ENCODE measurements around the gene RPL10A. TPM values are rescaled to one million over a fixed set of nuclear protein-coding genes. Genes with fewer than 3 reads are reported as not detected.

The RPL10A gene
- total RNA-seq, 2 donors from 2014 or later = 2,353 to 2,363 TPM

GRCh38 chr6:35518566-35519312 is 50.5 kb downstream of the RPL10A start:
- ATAC-seq (replicated peaks in 1 of 2) = no peak
- no peak overlapping the region for H3K4me3 Mint-ChIP-seq
- H3K27me3 Mint-ChIP-seq (ENCODE audit: low read depth) = no peaks in the 10 kb centered on the region
- H3K4me1 Mint-ChIP-seq (ENCODE audit: low read depth) = peaks cover 15% of the 10 kb centered on the region
- no peak overlapping the region for H3K27ac Mint-ChIP-seq
- no peaks in the 10 kb centered on the region for H3K36me3 Mint-ChIP-seq (ENCODE audit: insufficient read depth in 2 of 2)
- DNase-seq = no peak
- no peaks in the 10 kb centered on the region for H3K9me3 Mint-ChIP-seq

- Mint-ChIP-seq H3K27me3 (ENCODE audit: low read depth) (no peaks in the 10 kb centered on the region), H3K36me3 (ENCODE audit: insufficient read depth in 2 of 2) (no peaks in the 10 kb centered on the region), H3K9me3 (no peaks in the 10 kb centered on the region), H3K27ac (no peak overlapping the region), H3K4me1 (ENCODE audit: low read depth) (peaks cover 16% of the 10 kb centered on the region), H3K4me3 (no peak overlapping the region)
- ATAC-seq (replicated peaks in 1 of 2) (no peak), DNase-seq (no peak)
Measured at GRCh38 chr6:35519313-35520015, 51.3 kb downstream of the RPL10A start.

Other genes starting within 250 kb of the RPL10A start
- gene ZNF76, start 208.7 kb upstream of the RPL10A start, total RNA-seq = 10 to 100 TPM; 52.1 to 55.9 TPM
- gene DEF6, start 170.6 kb upstream of the RPL10A start, total RNA-seq = 100 to 1,000 TPM; 108 to 127 TPM
- 10 to 100 TPM; 24.1 to 27.9 TPM for gene PPARD, start 125.8 kb upstream of the RPL10A start, total RNA-seq
- gene FANCE, start 16.1 kb upstream of the RPL10A start, total RNA-seq = 10 to 100 TPM; 22.0 to 27.2 TPM
- 1 to 10 TPM; 1.7 to 1.9 TPM for gene TEAD3, start 28.7 kb downstream of the RPL10A start, total RNA-seq
- not detected for gene TULP1, start 44.5 kb downstream of the RPL10A start, total RNA-seq
- gene FKBP5, start 220.5 kb downstream of the RPL10A start, total RNA-seq = 100 to 1,000 TPM; 106 to 120 TPM